ENCODE data around the gene CTNNA2. TPM values are rescaled to one million over a fixed set of nuclear protein-coding genes. Genes with fewer than 3 reads are reported as not detected.

The CTNNA2 gene
- total RNA-seq, 4 donors from 2014 or later = 0.19 TPM; not detected in 3

DNA sequence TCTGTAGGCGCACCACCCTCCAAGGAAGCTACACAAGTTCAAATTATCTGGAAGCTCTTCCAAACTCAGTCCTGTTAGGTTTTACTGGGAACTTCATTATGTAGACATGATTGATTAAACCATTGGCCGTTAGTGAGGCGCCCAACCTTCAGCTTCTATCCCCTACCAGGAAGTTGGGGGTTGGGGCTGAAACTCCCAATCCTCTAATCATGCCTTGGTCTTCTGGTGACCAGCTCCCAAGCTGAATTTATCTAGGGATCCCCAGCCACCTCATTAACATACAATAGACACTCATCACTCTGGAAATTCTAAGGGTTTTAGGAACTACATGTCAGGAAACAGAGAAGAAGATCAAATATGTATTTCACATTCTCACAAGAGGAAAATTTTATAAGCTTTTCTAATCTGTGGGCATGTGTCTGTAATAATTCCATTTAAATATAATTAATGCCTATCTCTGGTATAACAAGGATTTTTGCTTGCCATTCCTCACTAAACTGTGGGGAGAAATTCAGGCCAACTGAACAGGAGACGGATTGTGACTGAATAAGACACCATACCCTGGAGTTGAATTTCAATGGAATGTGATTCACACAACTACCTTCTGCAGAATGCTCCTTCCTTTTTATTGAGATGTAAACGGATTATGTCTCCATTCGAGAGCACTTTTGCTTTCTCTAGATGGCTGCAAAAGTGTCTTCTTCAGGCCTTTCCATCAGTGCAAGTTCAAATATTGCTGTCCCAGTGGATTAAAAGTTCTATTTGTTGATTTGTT lies 463.1 kb downstream of the CTNNA2 start:
- DNase-seq (ENCODE audit: low spot score) = no peak
- no peak for ATAC-seq (ENCODE audit: low FRiP score)

DNA sequence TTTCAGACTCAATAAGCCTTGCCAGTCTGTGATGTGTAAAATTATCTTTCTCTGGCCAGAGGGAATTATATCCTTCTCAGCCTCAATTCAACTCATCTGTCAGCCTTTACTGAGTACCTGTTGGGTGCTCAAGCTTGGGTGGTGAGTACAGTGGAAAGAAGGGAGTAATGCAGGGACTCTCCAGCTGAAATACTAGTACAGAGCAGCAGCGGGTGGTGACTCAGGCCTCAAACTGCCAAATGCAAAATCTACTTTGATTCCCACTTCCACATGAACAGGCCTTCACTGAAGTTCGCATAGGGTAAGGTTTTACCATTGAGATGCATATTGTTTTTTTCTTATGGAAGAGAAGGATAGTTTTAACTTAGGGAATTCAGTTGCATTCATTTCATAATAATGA lies 464.9 kb downstream of the CTNNA2 start:
- no peak for DNase-seq (ENCODE audit: low spot score)
- no peak for TF ChIP-seq CTCF (IDR thresholded peaks at IDR 0.05)
- no peak for ATAC-seq (ENCODE audit: low FRiP score)

More for the DNA sequence above, 463.1 kb downstream of the CTNNA2 start:
- no peak for TF ChIP-seq CTCF (IDR thresholded peaks at IDR 0.05)

GRCh38 chr2:79980116-79980515 lies 467.3 kb downstream of the CTNNA2 start:
- no peak for ATAC-seq (ENCODE audit: low FRiP score)
- no peak for DNase-seq (ENCODE audit: low spot score)
- TF ChIP-seq CTCF (IDR thresholded peaks at IDR 0.05) = no peak

DNA sequence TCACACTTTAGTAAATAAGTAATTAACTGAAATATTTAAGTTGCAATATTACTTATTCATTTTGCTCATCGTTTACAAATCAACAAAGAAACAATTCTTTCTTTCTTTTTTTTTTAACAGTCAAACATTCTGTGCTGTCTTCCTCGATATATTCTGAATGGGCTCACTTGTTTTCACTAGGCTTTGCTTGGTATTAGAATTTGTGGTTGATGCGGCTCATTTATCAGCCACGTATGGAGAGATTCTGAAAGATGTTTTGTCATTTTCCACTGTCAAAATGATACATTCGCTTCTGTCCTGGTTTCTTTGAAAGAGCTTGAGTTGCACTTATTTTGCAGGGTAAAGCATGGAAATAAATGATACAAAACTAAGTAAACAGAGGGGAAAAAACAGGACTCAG lies 468.0 kb downstream of the CTNNA2 start:
- no peak for DNase-seq (ENCODE audit: low spot score)
- no peak for ATAC-seq (ENCODE audit: low FRiP score)
- TF ChIP-seq CTCF (IDR thresholded peaks at IDR 0.05) = no peak

- no peak for ATAC-seq (ENCODE audit: low FRiP score)
Measured at GRCh38 chr2:79981316-79981715, 468.5 kb downstream of the CTNNA2 start.

GRCh38 chr2:79982445-79982844 lies 469.6 kb downstream of the CTNNA2 start:
- TF ChIP-seq CTCF (IDR thresholded peaks at IDR 0.05) = no peak
- DNase-seq (ENCODE audit: low spot score) = no peak
- ATAC-seq (ENCODE audit: low FRiP score) = no peak

More at GRCh38 chr2:79981316-79981715, 468.5 kb downstream of the CTNNA2 start:
- TF ChIP-seq CTCF (IDR thresholded peaks at IDR 0.05) = no peak
- no peak for DNase-seq (ENCODE audit: low spot score)

DNA sequence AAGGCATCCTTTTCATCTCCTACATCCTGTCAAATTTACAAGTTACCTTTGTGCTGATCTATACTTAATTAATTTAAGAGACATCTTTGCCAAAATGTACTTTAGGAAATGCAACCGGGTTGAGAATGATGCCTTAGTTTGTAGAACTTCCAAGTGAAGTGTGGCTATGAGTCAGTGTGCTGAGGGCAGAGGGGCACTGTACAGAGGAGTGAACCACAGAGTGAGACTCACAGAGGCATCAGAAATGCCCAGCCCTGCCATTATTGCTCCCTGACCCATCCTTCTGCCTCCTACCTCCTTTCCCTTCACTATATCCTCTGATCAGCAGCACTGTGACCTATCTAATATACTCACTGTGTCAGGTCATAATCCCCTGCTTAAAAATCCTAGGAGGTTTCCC lies 471.6 kb downstream of the CTNNA2 start:
- ATAC-seq (ENCODE audit: low FRiP score) (no peak), DNase-seq (ENCODE audit: low spot score) (no peak)
- TF ChIP-seq CTCF (IDR thresholded peaks at IDR 0.05) = no peak

Data from omental fat pad (tissue), 4 donors.